PC-9 (cell line): ENCODE results near the gene KRT79.

Experiments
- EZH2 ChIP-seq: fragments of 200-600 bp; sonication (generic); IDR thresholded peaks from 2 replicates; pipeline ENCODE4 v1.8.0; 2017; ENCODE audit warnings: antibody characterized with exemption, low read depth
- TF ChIP-seq, protein P1 (sequence below): fragments of 200-600 bp; sonication (generic); conservative IDR thresholded peaks from 2 replicates; pipeline ENCODE4 v1.6.1; 2017; ENCODE audit warnings: mixed run types, antibody characterized with exemption, mild to moderate bottlenecking, moderate library complexity

DNA sequence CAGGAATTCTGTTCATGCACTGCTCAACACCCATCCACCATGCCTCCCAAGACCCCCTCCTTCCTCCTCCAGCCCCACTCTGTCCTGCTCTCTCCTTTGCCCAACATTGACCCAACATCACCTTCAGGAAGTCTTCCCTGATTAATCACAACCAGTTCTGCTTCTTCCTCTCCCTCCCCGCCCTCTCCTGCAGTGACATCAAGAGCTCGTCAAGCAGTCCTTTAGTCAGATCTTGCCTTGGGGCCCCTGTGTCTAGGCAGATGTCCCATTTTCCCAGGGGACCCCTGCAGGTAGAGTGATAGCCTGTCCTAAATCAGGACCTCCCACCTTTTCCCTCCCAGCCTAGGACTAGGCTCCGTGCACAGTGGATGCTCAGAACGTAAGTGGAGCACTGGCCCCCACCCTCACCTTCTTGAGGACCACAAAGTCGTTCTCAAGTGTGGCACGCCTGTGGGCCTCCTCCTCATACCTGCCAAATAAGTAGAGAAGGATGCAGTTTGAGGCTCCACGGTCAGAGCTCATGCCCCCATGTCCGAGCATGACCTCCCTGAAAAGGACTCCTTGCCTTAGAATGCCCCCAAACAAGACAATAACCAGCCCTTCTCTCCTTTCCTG lies 12.4 kb upstream of the KRT79 start:
- TF ChIP-seq, protein P1, sequence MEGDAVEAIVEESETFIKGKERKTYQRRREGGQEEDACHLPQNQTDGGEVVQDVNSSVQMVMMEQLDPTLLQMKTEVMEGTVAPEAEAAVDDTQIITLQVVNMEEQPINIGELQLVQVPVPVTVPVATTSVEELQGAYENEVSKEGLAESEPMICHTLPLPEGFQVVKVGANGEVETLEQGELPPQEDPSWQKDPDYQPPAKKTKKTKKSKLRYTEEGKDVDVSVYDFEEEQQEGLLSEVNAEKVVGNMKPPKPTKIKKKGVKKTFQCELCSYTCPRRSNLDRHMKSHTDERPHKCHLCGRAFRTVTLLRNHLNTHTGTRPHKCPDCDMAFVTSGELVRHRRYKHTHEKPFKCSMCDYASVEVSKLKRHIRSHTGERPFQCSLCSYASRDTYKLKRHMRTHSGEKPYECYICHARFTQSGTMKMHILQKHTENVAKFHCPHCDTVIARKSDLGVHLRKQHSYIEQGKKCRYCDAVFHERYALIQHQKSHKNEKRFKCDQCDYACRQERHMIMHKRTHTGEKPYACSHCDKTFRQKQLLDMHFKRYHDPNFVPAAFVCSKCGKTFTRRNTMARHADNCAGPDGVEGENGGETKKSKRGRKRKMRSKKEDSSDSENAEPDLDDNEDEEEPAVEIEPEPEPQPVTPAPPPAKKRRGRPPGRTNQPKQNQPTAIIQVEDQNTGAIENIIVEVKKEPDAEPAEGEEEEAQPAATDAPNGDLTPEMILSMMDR: no peak
- TF ChIP-seq EZH2: no peak
